HL-60 (cell line): ENCODE data around the gene PPP1R7.

Experiments used
- DNase-seq, 2 experiments: peaks; one replicate each; pipeline ENCODE4 v3.0.0-alpha.2; 2010 to 2020; ENCODE audit warnings: low read depth in 1 of 2, low spot score in 1 of 2
- H3K27ac ChIP-seq: fragments of 250-450 bp; sonication (Bioruptor Pico); replicated peaks from 2 replicates; pipeline ENCODE4 v1.5.1; 2020; ENCODE audit warnings: mild to moderate bottlenecking, moderate library complexity
- H3K27me3 ChIP-seq: fragments of 250-450 bp; sonication (Bioruptor Pico); 2 replicates; pipeline ENCODE4 v1.5.1; 2021; ENCODE audit warnings: mild to moderate bottlenecking, moderate library complexity; ENCODE audit not compliant: insufficient read depth, poor library complexity, severe bottlenecking
- H3K4me3 ChIP-seq: replicated peaks from 2 replicates; pipeline ENCODE4 v1.5.1; 2011; ENCODE audit warnings: mild to moderate bottlenecking, control low read depth, low read length; ENCODE audit not compliant: insufficient read depth
- CTCF ChIP-seq: IDR thresholded peaks from one replicate; pipeline ENCODE4 v1.5.1; 2011; ENCODE audit warnings: low read length, control low read depth, inconsistent platforms; ENCODE audit not compliant: insufficient read depth
- GABPA ChIP-seq: IDR thresholded peaks from 2 replicates; pipeline ENCODE4 v1.6.1; 2012; ENCODE audit warnings: low read depth
- POLR2AphosphoS5 ChIP-seq: IDR thresholded peaks from 2 replicates; pipeline ENCODE4 v1.6.1; 2012; ENCODE audit warnings: low read depth
- REST ChIP-seq: IDR thresholded peaks from 2 replicates; pipeline ENCODE4 v1.6.1; 2012; ENCODE audit warnings: low read depth; ENCODE audit not compliant: insufficient replicate concordance
- SPI1 ChIP-seq: IDR thresholded peaks from 2 replicates; pipeline ENCODE4 v1.6.1; 2012; ENCODE audit warnings: low read depth, mild to moderate bottlenecking, borderline replicate concordance

The PPP1R7 gene

GRCh38 chr2:241105641-241106040, 44.6 kb upstream of the PPP1R7 start:
- no peak for DNase-seq
- Histone ChIP-seq H3K27me3 (no peaks in the 10 kb centered on the region), H3K4me3 (no peak overlapping the region), H3K27ac (no peak overlapping the region)
- TF ChIP-seq GABPA (no peak), POLR2AphosphoS5 (no peak), SPI1 (no peak), REST (no peak), CTCF (no peak)

GRCh38 chr2:241107031-241107783, 43.1 kb upstream of the PPP1R7 start:
- Histone ChIP-seq H3K27me3 (no peaks in the 10 kb centered on the region), H3K27ac (no peak overlapping the region), H3K4me3 (no peak overlapping the region)
- no peak for TF ChIP-seq SPI1
- TF ChIP-seq POLR2AphosphoS5: no peak
- TF ChIP-seq REST: no peak
- no peak for TF ChIP-seq GABPA
- no peak for TF ChIP-seq CTCF
- DNase-seq: no peak

- Histone ChIP-seq H3K27me3 (no peaks in the 10 kb centered on the region), H3K27ac (no peak overlapping the region), H3K4me3 (no peak overlapping the region)
- DNase-seq: no peak
- TF ChIP-seq CTCF (no peak), SPI1 (no peak), REST (no peak), GABPA (no peak), POLR2AphosphoS5 (no peak)
Measured at GRCh38 chr2:241108271-241109209, 41.7 kb upstream of the PPP1R7 start.
